ENCODE measurements around the gene ADH1C. TPM values are rescaled to one million over a fixed set of nuclear protein-coding genes. Genes with fewer than 3 reads are reported as not detected.

The ADH1C gene
- total RNA-seq, result 3.7 and 6.1 TPM in 2 replicates

GRCh38 chr4:99352602-99353537, at the start of gene ADH1C:
TSS of gene ADH1C (minus strand) at chr4:99352746. CDS start at chr4:99352675, 71 bp downstream.

GRCh38 chr4:99321241-99322191, 31.0 kb downstream of the ADH1C start, which contains the start of gene ADH1B:
TSS of gene ADH1B (minus strand) at chr4:99321401. CDS start at chr4:99321331, 70 bp downstream.

GRCh38 chr4:99290848-99291786, 61.4 kb downstream of the ADH1C start, which contains the start of gene ADH1A:
TSS of gene ADH1A (minus strand) at chr4:99290985. CDS start at chr4:99290914, 71 bp downstream.

Other genes starting within 250 kb of the ADH1C start
- not detected in 2 replicates for gene ADH4, start 208.4 kb downstream of the ADH1C start, total RNA-seq
- gene ADH6, start 133.5 kb downstream of the ADH1C start, total RNA-seq, result 0.56 TPM in 1 of 2 replicates, not detected in the other
- gene ADH1A, start 61.8 kb downstream of the ADH1C start, total RNA-seq, result not detected in 2 replicates
- 632 and 682 TPM in 2 replicates for gene ADH1B, start 31.3 kb downstream of the ADH1C start, total RNA-seq
- not detected in 2 replicates for gene ADH7, start 82.6 kb upstream of the ADH1C start, total RNA-seq
- not detected in 2 replicates for gene C4orf17, start 158.3 kb upstream of the ADH1C start, total RNA-seq
- gene TRMT10A, start 211.3 kb upstream of the ADH1C start, total RNA-seq, result 3.8 and 5.8 TPM in 2 replicates
- gene MTTP, start 222.1 kb upstream of the ADH1C start, total RNA-seq, result 0.06 TPM in 1 of 2 replicates, not detected in the other

All from cardiac ventricle fibroblast (primary cell).